Measurements from ENCODE around the gene ZNF800. TPM values are rescaled to one million over a fixed set of nuclear protein-coding genes. Genes with fewer than 3 reads are reported as not detected.

Gene ZNF800
- total and polyA plus RNA-seq, 2 of the 8 experiments (the other 6 are each of a cell fraction or from before 2014, with no cell fraction given): 1.0 to 6.5 TPM

DNA sequence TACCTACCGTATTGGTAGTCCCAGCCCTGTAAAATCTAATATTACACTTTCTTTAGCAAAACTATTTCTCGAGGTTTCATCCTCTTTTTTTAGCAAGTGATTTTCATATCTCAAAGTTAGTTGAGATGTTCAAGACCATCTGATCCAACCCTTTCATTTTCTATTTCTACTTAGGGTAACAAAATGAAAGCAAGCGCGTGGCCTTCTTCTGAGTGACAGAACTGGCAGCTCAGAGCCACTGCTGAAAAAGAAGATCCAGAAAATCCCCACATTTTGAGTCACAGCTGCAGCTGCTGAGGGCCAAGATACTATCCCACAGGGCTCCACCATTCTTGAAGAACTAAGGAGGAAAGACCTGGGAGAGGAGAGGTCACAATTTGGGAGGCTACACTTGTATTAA is 24.8 kb upstream of the ZNF800 start (continued):
- TF ChIP-seq, protein P1, sequence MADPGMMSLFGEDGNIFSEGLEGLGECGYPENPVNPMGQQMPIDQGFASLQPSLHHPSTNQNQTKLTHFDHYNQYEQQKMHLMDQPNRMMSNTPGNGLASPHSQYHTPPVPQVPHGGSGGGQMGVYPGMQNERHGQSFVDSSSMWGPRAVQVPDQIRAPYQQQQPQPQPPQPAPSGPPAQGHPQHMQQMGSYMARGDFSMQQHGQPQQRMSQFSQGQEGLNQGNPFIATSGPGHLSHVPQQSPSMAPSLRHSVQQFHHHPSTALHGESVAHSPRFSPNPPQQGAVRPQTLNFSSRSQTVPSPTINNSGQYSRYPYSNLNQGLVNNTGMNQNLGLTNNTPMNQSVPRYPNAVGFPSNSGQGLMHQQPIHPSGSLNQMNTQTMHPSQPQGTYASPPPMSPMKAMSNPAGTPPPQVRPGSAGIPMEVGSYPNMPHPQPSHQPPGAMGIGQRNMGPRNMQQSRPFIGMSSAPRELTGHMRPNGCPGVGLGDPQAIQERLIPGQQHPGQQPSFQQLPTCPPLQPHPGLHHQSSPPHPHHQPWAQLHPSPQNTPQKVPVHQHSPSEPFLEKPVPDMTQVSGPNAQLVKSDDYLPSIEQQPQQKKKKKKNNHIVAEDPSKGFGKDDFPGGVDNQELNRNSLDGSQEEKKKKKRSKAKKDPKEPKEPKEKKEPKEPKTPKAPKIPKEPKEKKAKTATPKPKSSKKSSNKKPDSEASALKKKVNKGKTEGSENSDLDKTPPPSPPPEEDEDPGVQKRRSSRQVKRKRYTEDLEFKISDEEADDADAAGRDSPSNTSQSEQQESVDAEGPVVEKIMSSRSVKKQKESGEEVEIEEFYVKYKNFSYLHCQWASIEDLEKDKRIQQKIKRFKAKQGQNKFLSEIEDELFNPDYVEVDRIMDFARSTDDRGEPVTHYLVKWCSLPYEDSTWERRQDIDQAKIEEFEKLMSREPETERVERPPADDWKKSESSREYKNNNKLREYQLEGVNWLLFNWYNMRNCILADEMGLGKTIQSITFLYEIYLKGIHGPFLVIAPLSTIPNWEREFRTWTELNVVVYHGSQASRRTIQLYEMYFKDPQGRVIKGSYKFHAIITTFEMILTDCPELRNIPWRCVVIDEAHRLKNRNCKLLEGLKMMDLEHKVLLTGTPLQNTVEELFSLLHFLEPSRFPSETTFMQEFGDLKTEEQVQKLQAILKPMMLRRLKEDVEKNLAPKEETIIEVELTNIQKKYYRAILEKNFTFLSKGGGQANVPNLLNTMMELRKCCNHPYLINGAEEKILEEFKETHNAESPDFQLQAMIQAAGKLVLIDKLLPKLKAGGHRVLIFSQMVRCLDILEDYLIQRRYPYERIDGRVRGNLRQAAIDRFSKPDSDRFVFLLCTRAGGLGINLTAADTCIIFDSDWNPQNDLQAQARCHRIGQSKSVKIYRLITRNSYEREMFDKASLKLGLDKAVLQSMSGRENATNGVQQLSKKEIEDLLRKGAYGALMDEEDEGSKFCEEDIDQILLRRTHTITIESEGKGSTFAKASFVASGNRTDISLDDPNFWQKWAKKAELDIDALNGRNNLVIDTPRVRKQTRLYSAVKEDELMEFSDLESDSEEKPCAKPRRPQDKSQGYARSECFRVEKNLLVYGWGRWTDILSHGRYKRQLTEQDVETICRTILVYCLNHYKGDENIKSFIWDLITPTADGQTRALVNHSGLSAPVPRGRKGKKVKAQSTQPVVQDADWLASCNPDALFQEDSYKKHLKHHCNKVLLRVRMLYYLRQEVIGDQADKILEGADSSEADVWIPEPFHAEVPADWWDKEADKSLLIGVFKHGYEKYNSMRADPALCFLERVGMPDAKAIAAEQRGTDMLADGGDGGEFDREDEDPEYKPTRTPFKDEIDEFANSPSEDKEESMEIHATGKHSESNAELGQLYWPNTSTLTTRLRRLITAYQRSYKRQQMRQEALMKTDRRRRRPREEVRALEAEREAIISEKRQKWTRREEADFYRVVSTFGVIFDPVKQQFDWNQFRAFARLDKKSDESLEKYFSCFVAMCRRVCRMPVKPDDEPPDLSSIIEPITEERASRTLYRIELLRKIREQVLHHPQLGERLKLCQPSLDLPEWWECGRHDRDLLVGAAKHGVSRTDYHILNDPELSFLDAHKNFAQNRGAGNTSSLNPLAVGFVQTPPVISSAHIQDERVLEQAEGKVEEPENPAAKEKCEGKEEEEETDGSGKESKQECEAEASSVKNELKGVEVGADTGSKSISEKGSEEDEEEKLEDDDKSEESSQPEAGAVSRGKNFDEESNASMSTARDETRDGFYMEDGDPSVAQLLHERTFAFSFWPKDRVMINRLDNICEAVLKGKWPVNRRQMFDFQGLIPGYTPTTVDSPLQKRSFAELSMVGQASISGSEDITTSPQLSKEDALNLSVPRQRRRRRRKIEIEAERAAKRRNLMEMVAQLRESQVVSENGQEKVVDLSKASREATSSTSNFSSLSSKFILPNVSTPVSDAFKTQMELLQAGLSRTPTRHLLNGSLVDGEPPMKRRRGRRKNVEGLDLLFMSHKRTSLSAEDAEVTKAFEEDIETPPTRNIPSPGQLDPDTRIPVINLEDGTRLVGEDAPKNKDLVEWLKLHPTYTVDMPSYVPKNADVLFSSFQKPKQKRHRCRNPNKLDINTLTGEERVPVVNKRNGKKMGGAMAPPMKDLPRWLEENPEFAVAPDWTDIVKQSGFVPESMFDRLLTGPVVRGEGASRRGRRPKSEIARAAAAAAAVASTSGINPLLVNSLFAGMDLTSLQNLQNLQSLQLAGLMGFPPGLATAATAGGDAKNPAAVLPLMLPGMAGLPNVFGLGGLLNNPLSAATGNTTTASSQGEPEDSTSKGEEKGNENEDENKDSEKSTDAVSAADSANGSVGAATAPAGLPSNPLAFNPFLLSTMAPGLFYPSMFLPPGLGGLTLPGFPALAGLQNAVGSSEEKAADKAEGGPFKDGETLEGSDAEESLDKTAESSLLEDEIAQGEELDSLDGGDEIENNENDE (IDR thresholded peaks at IDR 0.05; ENCODE audit: insufficient replicate concordance, low read length): no peak
- TF ChIP-seq GTF2F1 (IDR thresholded peaks at IDR 0.05; ENCODE audit: borderline replicate concordance, low read depth, low read length) (no peak), POU5F1 (IDR thresholded peaks at IDR 0.05; ENCODE audit: low read depth, low read length) (no peak), NRF1 (IDR thresholded peaks at IDR 0.05; ENCODE audit: low read depth, low read length) (no peak), CTBP2 (IDR thresholded peaks at IDR 0.05; ENCODE audit: borderline replicate concordance, insufficient read depth, insufficient read length, low read length) (no peak), SIRT6 (IDR thresholded peaks at IDR 0.05; ENCODE audit: low read length) (no peak), KDM1A (IDR thresholded peaks at IDR 0.05; ENCODE audit: borderline replicate concordance, low read length) (no peak), FOSL1 (IDR thresholded peaks at IDR 0.05; ENCODE audit: insufficient read depth, low read depth, low read length) (no peak), CBX5 (IDR thresholded peaks at IDR 0.05; ENCODE audit: low read depth, low read length) (no peak), TBP (IDR thresholded peaks at IDR 0.05; ENCODE audit: low read depth, low read length) (no peak), TEAD4 (IDR thresholded peaks at IDR 0.05; ENCODE audit: low read depth, low read length) (no peak), RNF2 (IDR thresholded peaks at IDR 0.05; ENCODE audit: borderline replicate concordance, low read depth, low read length, missing control alignments, poor library complexity, severe bottlenecking) (no peak)
